Measurements from ENCODE around the gene CSAG3. TPM values are rescaled to one million over a fixed set of nuclear protein-coding genes. Genes with fewer than 3 reads are reported as not detected.
"Not testable (repeated sequence)": the region's sequence is repeated elsewhere in the genome, so short reads cannot be mapped to it uniquely, and the experiment has no call there.

The CSAG3 gene
- under 1 TPM in 1 of 2 experiments, not detected in 1; 0.63 TPM for total RNA-seq

DNA sequence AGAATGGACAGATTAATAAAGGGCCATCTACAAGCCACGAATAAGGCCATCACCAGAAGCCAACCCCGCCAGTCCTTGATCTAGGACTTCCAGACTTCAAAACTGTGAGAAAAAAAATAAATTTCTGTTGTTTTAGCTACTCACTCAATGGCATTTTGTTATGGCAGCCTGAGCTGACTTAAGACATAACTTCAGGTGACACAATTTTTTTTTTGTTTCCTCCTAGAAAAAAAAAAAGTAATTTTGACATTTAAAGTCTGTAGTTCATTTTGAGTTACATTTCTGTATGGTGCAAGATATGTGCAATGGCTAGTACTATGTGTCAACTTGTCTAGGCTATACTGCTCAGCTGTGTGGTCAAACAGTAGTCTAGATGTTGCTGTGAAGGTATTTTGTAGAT, at the start of gene CSAG3:
Gene CSAG3, plus strand, starts transcription at position 301 of the 400 bp plus-strand sequence.
- POLR2A ChIA-PET; H3K27ac Mint-ChIP-seq; H3K9me3 Mint-ChIP-seq; H3K4me1 Mint-ChIP-seq; H3K27me3 Mint-ChIP-seq; DNase-seq; H3K4me3 Mint-ChIP-seq; CTCF ChIA-PET; H3K36me3 Mint-ChIP-seq (ENCODE audit: low read depth): not testable (repeated sequence)

DNA sequence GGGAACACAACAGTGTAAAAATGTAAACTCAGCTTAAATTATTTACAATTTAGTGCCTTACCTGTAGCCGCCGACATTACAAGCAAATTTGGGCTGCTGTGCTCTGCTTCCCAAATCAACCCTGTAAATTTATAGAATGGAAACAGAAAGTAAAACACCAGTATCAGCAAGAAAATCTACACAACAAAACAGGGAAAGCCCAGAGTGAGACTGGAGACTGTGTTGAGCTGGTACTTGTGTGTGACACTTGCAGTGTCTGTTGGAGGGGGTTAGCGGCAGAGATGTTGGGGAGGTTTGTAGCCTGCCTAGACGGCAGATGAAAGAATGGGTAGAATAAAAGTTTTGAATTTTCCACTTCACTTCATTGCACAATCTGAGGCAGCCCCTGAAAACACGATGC, 45.8 kb upstream of the CSAG3 start:
- H3K27ac Mint-ChIP-seq; H3K27me3 Mint-ChIP-seq; H3K9me3 Mint-ChIP-seq; DNase-seq; H3K4me1 Mint-ChIP-seq; CTCF ChIA-PET; POLR2A ChIA-PET; H3K4me3 Mint-ChIP-seq; H3K36me3 Mint-ChIP-seq (ENCODE audit: low read depth): not testable (repeated sequence)

DNA sequence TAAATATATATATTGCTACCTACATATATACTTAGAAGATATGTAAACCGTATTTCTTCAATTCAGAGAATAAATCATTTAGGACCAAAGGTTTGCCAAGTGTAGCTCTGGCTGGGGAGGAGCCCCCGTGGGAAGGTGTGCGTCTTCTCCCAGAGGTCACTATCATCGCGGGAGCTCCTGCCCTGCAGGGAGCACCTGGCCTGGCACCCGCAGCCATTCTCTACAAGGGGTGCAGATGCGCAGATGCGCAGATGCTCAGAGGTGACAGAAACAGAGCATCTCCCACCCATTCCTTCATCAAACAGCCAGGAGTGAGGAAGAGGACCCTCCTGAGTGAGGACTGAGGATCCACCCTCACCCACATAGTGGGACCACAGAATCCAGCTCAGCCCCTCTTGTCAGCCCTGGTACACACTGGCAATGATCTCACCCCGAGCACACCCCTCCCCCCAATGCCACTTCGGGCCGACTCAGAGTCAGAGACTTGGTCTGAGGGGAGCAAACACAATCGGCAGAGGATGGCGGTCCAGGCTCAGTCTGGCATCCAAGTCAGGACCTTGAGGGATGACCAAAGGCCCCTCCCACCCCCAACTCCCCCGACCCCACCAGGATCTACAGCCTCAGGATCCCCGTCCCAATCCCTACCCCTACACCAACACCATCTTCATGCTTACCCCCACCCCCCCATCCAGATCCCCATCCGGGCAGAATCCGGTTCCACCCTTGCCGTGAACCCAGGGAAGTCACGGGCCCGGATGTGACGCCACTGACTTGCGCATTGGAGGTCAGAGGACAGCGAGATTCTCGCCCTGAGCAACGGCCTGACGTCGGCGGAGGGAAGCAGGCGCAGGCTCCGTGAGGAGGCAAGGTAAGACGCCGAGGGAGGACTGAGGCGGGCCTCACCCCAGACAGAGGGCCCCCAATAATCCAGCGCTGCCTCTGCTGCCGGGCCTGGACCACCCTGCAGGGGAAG, 44.9 kb upstream of the CSAG3 start, which contains the start of gene MAGEA2B:
Gene MAGEA2B, plus strand, starts transcription at position 814 of the 973 bp plus-strand sequence. CDS start 2,479 bp downstream, outside the sequence.
- DNase-seq; CTCF ChIA-PET; POLR2A ChIA-PET; H3K36me3 Mint-ChIP-seq (ENCODE audit: low read depth); H3K27me3 Mint-ChIP-seq; H3K9me3 Mint-ChIP-seq; H3K27ac Mint-ChIP-seq; H3K4me1 Mint-ChIP-seq; H3K4me3 Mint-ChIP-seq: not testable (repeated sequence)

DNA sequence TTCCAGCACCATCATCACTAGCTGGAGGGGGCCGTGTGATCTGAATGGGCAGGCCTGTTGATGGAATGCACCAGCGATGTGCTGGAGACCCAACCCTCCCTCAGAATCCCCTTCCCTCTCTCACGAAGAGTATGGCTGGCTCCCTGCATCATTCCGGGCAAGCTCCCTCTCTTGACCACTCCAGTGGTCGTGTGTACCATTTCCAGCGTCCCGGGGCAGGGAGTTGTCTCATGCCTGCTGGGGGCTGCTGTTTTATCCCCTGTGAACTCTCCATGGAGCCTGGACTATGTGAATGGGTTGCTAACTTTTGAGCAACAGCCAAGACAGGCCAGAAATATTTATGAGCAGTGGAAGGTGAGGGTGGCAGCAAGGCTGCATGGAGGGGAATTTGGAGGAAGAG, 33.6 kb upstream of the CSAG3 start:
- CTCF ChIA-PET, result no interaction called here
- H3K9me3 Mint-ChIP-seq, result no peaks in the 10 kb centered on the region
- peaks cover 3% of the 10 kb centered on the region for H3K27me3 Mint-ChIP-seq

DNA sequence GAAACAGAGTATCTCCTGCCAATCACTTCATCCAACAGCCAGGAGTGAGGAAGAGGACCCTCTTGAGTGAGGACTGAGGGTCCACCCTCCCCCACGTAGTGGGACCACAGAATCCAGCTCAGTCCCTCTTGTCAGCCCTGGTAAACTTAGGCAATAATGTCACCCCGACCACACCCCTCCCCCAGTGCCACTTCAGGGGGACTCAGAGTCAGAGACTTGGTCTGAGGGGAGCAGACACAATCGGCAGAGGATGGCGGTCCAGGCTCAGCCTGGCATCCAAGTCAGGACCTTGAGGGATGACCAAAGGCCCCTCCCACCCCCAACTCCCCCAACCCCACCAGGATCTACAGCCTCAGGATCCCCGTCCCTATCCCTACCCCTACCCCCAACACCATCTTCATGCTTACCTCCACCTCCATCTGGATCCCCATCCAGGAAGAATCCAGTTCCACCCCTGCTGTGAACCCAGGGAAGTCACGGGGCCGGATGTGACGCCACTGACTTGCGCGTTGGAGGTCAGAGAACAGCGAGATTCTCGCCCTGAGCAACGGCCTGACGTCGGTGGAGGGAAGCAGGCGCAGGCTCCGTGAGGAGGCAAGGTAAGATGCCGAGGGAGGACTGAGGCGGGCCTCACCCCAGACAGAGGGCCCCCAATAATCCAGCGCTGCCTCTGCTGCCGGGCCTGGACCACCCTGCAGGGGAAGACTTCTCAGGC, 25.6 kb upstream of the CSAG3 start, which contains the start of the genes CSAG1 and MAGEA12:
Gene CSAG1, minus strand, starts transcription at position 461 of the 715 bp plus-strand sequence. CDS start 1,261 bp downstream, outside the sequence.
Gene MAGEA12, plus strand, starts transcription at position 497 of the 715 bp plus-strand sequence. CDS start 2,405 bp downstream, outside the sequence.
- peaks cover 3% of the 10 kb centered on the region for H3K27me3 Mint-ChIP-seq
- no peak for DNase-seq
- H3K4me1 Mint-ChIP-seq, result no peaks in the 10 kb centered on the region
- no peaks in the 10 kb centered on the region for H3K36me3 Mint-ChIP-seq (ENCODE audit: low read depth)
- ChIA-PET CTCF (no interaction called here), POLR2A (no interaction called here)
- H3K4me3 Mint-ChIP-seq, result no peak within 1 kb of the TSS
- no peak within 1 kb of the TSS for H3K27ac Mint-ChIP-seq
- no peaks in the 10 kb centered on the region for H3K9me3 Mint-ChIP-seq

More for the DNA sequence above, 33.6 kb upstream of the CSAG3 start:
- Mint-ChIP-seq H3K27ac (no peak overlapping the region), H3K36me3 (ENCODE audit: low read depth) (no peaks in the 10 kb centered on the region), H3K4me3 (no peak overlapping the region), H3K4me1 (no peaks in the 10 kb centered on the region)
- POLR2A ChIA-PET, result no interaction called here
- DNase-seq, result no peak

DNA sequence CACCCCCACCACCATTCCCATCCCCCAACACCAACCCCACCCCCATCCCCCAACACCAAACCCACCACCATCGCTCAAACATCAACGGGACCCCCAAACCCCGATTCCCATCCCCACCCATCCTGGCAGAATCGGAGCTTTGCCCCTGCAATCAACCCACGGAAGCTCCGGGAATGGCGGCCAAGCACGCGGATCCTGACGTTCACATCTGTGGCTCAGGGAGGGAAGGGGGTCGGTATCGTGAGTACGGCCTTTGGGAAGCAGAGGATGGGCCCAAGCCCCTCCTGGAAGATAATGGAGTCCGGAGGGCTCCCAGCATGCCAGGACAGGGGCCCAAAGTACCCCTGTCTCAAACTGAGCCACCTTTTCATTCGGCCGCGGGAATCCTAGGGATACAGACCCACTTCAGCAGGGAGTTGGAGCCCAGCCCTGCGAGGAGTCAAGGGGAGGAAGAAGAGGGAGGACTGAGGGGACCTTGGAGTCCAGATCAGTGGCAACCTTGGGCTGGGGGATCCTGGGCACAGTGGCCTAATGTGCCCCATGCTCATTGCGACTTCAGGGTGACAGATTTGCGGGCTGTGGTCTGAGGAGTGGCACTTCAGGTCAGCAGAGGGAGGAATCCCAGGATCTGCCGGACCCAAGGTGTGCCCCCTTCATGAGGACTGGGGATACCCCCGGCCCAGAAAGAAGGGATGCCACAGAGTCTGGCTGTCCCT, 24.7 kb upstream of the CSAG3 start:
- POLR2A ChIA-PET; H3K36me3 Mint-ChIP-seq (ENCODE audit: low read depth); H3K4me3 Mint-ChIP-seq; H3K4me1 Mint-ChIP-seq; H3K9me3 Mint-ChIP-seq; H3K27ac Mint-ChIP-seq; H3K27me3 Mint-ChIP-seq; CTCF ChIA-PET; DNase-seq: not testable (repeated sequence)

DNA sequence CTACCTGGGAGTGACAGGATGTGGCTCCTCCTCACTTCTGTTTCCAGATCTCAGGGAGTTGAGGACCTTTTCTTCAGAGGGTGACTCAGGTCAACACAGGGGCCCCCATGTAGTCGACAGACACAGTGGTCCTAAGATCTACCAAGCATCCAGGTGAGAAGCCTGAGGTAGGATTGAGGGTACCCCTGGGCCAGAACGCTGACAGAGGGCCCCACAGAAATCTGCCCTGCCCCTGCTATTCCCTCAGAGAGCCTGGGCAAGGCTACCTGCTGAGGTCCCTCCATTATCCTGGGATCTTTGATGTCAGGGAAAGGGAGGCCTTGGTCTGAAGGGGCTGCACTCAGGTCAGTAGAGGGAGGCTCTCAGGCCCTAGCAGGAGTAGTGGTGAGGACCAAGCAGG, 23.9 kb upstream of the CSAG3 start:
- Mint-ChIP-seq H3K9me3 (no peaks in the 10 kb centered on the region), H3K27me3 (no peaks in the 10 kb centered on the region), H3K27ac (no peak overlapping the region), H3K36me3 (ENCODE audit: low read depth) (no peaks in the 10 kb centered on the region), H3K4me1 (no peaks in the 10 kb centered on the region), H3K4me3 (no peak overlapping the region)
- no peak for DNase-seq
- ChIA-PET CTCF (no interaction called here), POLR2A (no interaction called here)

DNA sequence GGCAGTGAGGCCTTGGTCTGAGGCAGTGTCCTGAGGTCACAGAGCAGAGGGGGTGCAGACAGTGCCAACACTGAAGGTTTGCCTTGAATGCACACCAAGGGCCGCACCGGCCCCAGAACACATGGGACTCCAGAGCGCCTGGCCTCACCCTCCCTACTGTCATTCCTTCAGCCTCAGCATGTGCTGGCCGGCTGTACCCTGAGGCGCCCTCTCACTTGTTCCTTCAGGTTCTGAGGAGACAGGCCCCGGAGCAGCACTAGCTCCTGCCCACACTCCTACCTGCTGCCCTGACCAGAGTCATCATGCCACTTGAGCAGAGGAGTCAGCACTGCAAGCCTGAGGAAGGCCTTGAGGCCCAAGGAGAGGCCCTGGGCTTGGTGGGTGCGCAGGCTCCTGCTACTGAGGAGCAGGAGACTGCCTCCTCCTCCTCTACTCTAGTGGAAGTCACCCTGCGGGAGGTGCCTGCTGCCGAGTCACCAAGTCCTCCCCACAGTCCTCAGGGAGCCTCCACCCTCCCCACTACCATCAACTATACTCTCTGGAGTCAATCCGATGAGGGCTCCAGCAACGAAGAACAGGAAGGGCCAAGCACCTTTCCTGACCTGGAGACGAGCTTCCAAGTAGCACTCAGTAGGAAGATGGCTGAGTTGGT, 23.0 kb upstream of the CSAG3 start:
- Mint-ChIP-seq H3K9me3 (no peaks in the 10 kb centered on the region), H3K27me3 (no peaks in the 10 kb centered on the region), H3K36me3 (ENCODE audit: low read depth) (no peaks in the 10 kb centered on the region), H3K4me1 (no peaks in the 10 kb centered on the region), H3K27ac (no peak overlapping the region), H3K4me3 (no peak overlapping the region)
- ChIA-PET POLR2A (no interaction called here), CTCF (no interaction called here)
- no peak for DNase-seq

DNA sequence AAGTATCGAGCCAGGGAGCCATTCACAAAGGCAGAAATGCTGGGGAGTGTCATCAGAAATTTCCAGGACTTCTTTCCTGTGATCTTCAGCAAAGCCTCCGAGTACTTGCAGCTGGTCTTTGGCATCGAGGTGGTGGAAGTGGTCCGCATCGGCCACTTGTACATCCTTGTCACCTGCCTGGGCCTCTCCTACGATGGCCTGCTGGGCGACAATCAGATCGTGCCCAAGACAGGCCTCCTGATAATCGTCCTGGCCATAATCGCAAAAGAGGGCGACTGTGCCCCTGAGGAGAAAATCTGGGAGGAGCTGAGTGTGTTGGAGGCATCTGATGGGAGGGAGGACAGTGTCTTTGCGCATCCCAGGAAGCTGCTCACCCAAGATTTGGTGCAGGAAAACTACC, 22.5 kb upstream of the CSAG3 start:
- POLR2A ChIA-PET; H3K4me3 Mint-ChIP-seq; H3K4me1 Mint-ChIP-seq; CTCF ChIA-PET; H3K9me3 Mint-ChIP-seq; DNase-seq; H3K27ac Mint-ChIP-seq; H3K27me3 Mint-ChIP-seq; H3K36me3 Mint-ChIP-seq (ENCODE audit: low read depth): not testable (repeated sequence)

DNA sequence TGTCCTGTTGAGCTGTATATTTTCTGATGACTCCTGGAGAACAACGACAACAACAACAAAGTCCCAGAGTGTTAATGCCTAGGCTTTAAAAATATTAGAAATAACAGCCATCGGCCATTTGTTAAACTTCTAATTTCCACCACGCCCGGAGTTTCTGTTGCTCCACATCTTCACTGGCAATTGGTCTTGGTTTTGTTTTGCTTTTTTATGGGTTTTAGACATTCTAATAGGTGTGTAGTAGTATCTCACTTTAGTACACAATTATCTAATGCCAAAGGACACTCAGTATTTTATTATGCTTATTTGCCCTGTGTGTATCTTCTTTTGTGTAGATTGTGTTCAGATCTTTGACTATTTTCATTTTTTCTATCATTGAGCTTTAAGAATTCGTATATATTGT, 20.5 kb upstream of the CSAG3 start:
- no peak for DNase-seq
- Mint-ChIP-seq H3K9me3 (no peaks in the 10 kb centered on the region), H3K27me3 (no peaks in the 10 kb centered on the region), H3K4me3 (no peak overlapping the region), H3K4me1 (no peaks in the 10 kb centered on the region), H3K27ac (no peak overlapping the region), H3K36me3 (ENCODE audit: low read depth) (no peaks in the 10 kb centered on the region)
- CTCF ChIA-PET, result no interaction called here
- POLR2A ChIA-PET, result no interaction called here

DNA sequence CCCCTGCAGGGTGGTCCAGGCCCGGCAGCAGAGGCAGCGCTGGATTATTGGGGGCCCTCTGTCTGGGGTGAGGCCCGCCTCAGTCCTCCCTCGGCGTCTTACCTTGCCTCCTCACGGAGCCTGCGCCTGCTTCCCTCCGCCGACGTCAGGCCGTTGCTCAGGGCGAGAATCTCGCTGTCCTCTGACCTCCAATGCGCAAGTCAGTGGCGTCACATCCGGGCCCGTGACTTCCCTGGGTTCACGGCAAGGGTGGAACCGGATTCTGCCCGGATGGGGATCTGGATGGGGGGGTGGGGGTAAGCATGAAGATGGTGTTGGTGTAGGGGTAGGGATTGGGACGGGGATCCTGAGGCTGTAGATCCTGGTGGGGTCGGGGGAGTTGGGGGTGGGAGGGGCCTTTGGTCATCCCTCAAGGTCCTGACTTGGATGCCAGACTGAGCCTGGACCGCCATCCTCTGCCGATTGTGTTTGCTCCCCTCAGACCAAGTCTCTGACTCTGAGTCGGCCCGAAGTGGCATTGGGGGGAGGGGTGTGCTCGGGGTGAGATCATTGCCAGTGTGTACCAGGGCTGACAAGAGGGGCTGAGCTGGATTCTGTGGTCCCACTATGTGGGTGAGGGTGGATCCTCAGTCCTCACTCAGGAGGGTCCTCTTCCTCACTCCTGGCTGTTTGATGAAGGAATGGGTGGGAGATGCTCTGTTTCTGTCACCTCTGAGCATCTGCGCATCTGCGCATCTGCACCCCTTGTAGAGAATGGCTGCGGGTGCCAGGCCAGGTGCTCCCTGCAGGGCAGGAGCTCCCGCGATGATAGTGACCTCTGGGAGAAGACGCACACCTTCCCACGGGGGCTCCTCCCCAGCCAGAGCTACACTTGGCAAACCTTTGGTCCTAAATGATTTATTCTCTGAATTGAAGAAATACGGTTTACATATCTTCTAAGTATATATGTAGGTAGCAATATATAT, 5.0 kb upstream of the CSAG3 start, which contains the start of gene MAGEA2:
Gene MAGEA2, minus strand, starts transcription at position 157 of the 965 bp plus-strand sequence. CDS start 2,479 bp downstream, outside the sequence.
- POLR2A ChIA-PET; H3K27ac Mint-ChIP-seq; H3K4me3 Mint-ChIP-seq; H3K36me3 Mint-ChIP-seq (ENCODE audit: low read depth); CTCF ChIA-PET; H3K4me1 Mint-ChIP-seq; H3K9me3 Mint-ChIP-seq; H3K27me3 Mint-ChIP-seq; DNase-seq: not testable (repeated sequence)

DNA sequence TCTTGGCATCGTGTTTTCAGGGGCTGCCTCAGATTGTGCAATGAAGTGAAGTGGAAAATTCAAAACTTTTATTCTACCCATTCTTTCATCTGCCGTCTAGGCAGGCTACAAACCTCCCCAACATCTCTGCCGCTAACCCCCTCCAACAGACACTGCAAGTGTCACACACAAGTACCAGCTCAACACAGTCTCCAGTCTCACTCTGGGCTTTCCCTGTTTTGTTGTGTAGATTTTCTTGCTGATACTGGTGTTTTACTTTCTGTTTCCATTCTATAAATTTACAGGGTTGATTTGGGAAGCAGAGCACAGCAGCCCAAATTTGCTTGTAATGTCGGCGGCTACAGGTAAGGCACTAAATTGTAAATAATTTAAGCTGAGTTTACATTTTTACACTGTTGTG, 4.1 kb upstream of the CSAG3 start:
- CTCF ChIA-PET; POLR2A ChIA-PET; H3K27ac Mint-ChIP-seq; H3K36me3 Mint-ChIP-seq (ENCODE audit: low read depth); DNase-seq; H3K9me3 Mint-ChIP-seq; H3K27me3 Mint-ChIP-seq; H3K4me3 Mint-ChIP-seq; H3K4me1 Mint-ChIP-seq: not testable (repeated sequence)
